ENCODE data around the gene PACS1. TPM values are rescaled to one million over a fixed set of nuclear protein-coding genes. Genes with fewer than 3 reads are reported as not detected.

PACS1 gene
- total RNA-seq, 1 experiment from 2014 or later, result 100 TPM

GRCh38 chr11:66242095-66242765 is 172.2 kb downstream of the PACS1 start:
- no TSS peak for BruUV-seq (replicated peaks)
- no peaks in the 10 kb centered on the region for H3K9me3 ChIP-seq (ENCODE audit: insufficient read depth, low read depth)
- H3K79me2 ChIP-seq (ENCODE audit: low read depth), result no peaks in the 10 kb centered on the region
- intact Hi-C loops (cut with micrococcal nuclease; ENCODE audit: unreplicated experiment), result no loop called here
- H3K27me3 ChIP-seq (ENCODE audit: insufficient read depth, low read depth), result no peaks in the 10 kb centered on the region
- no peak for DNase-seq
- POLR2A ChIA-PET (ENCODE audit: unreplicated experiment), result no interaction called here
- H3K4me1 ChIP-seq (replicated peaks; ENCODE audit: insufficient read depth), result no peaks in the 10 kb centered on the region
- H3K36me3 ChIP-seq (ENCODE audit: low read depth), result no peaks in the 10 kb centered on the region
- H2AFZ ChIP-seq, result no peak overlapping the region
- no peak overlapping the region for H3K27ac ChIP-seq
- CTCF ChIA-PET, result no interaction called here
- TF ChIP-seq CTCF (conservative IDR thresholded peaks at IDR 0.05) (no peak), EZH2 (IDR thresholded peaks at IDR 0.05; ENCODE audit: low read depth) (no peak)
- no peaks in the 10 kb centered on the region; the same call in 1 of the 2 replicates for H4K20me1 ChIP-seq (ENCODE audit: insufficient read depth)
- H3K4me2 ChIP-seq, result no peak overlapping the region
- no peak overlapping the region for H3K4me3 ChIP-seq
- H3F3A ChIP-seq (ENCODE audit: insufficient read depth, low read depth), result no peaks in the 10 kb centered on the region; the same call in 1 of the 2 replicates
- H3K9me2 ChIP-seq (ENCODE audit: insufficient read depth), result no peaks in the 10 kb centered on the region

DNA sequence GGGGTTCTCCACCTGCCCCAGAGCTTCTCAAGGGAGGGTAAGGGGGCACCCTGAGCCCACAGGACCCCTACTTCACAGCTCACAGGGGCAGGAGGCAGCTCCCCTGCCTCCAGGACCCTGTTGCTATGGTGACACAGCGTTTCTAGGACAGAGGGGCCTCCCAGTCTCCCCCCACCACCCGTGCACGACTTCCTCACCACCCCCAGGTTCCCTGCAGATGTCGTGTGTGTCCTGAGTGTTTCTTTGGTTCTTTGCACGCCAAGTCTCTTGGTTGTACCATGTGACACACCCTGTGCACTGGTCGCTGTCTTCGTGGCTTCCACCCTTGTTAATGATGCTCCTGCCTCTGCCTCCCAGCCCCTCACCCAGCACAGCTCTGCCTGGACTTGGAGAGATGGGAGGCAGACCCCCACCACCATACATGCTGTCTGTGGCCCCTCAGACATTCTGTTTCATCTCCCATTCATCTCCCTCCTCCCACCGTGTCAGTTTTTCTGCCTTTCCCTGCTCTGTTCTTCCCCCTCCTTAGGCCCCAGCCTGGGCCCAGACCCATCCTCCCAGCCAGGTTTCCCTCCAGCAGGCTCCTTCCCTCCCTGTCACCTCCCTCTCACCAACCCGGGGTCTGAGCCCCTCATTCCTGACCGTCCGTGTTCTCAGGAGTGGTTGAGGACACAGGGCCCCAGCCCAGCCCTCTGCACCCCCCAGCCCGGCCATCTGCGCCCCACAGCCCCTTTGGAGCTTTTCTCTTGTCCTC is 173.9 kb downstream of the PACS1 start:
- intact Hi-C loops (cut with micrococcal nuclease; ENCODE audit: unreplicated experiment), result no loop called here
- POLR2A ChIA-PET (ENCODE audit: unreplicated experiment), result no interaction called here
- no peak overlapping the region for H2AFZ ChIP-seq
- CTCF ChIA-PET, result no interaction called here
- no peak overlapping the region for H3K4me3 ChIP-seq
- no peak overlapping the region for H3K4me2 ChIP-seq
- BruUV-seq (replicated peaks), result no TSS peak
- no peaks in the 10 kb centered on the region for H3K9me2 ChIP-seq (ENCODE audit: insufficient read depth)
- TF ChIP-seq EZH2 (IDR thresholded peaks at IDR 0.05; ENCODE audit: low read depth) (no peak), CTCF (conservative IDR thresholded peaks at IDR 0.05) (no peak)
- H4K20me1 ChIP-seq (ENCODE audit: insufficient read depth), result no peaks in the 10 kb centered on the region; the same call in 1 of the 2 replicates
- H3K9me3 ChIP-seq (ENCODE audit: insufficient read depth, low read depth), result no peaks in the 10 kb centered on the region
- H3K27ac ChIP-seq, result no peak overlapping the region
- DNase-seq, result no peak
- no peaks in the 10 kb centered on the region for H3K4me1 ChIP-seq (replicated peaks; ENCODE audit: insufficient read depth)
- H3F3A ChIP-seq (ENCODE audit: insufficient read depth, low read depth), result no peaks in the 10 kb centered on the region; the same call in 1 of the 2 replicates
- no peaks in the 10 kb centered on the region for H3K27me3 ChIP-seq (ENCODE audit: insufficient read depth, low read depth)
- no peaks in the 10 kb centered on the region for H3K36me3 ChIP-seq (ENCODE audit: low read depth)
- no peaks in the 10 kb centered on the region for H3K79me2 ChIP-seq (ENCODE audit: low read depth)

GRCh38 chr11:66247295-66247694 is 177.2 kb downstream of the PACS1 start:
- H3F3A ChIP-seq (ENCODE audit: insufficient read depth, low read depth), result no peaks in the 10 kb centered on the region; the same call in 1 of the 2 replicates
- BruUV-seq (replicated peaks), result no TSS peak
- H3K9me3 ChIP-seq (ENCODE audit: insufficient read depth, low read depth), result no peaks in the 10 kb centered on the region
- H3K4me1 ChIP-seq (replicated peaks; ENCODE audit: insufficient read depth), result no peaks in the 10 kb centered on the region
- TF ChIP-seq EZH2 (IDR thresholded peaks at IDR 0.05; ENCODE audit: low read depth), result no peak
- TF ChIP-seq CTCF (conservative IDR thresholded peaks at IDR 0.05), result no peak
- H3K27ac ChIP-seq, result no peak overlapping the region
- CTCF ChIA-PET, result interaction anchor here (0.6 to 0.7 kb wide), 3 partner anchors 84 to 487 kb away, joined by 3 to 4 read pairs (median 4); no protein-coding TSS in a partner anchor
- POLR2A ChIA-PET (ENCODE audit: unreplicated experiment), result no interaction called here
- no peak overlapping the region for H2AFZ ChIP-seq
- no peaks in the 10 kb centered on the region for H3K36me3 ChIP-seq (ENCODE audit: low read depth)
- no peak overlapping the region for H3K4me2 ChIP-seq
- no peak overlapping the region for H3K4me3 ChIP-seq
- no peaks in the 10 kb centered on the region for H3K27me3 ChIP-seq (ENCODE audit: insufficient read depth, low read depth)
- no peak for DNase-seq
- no peaks in the 10 kb centered on the region for H3K9me2 ChIP-seq (ENCODE audit: insufficient read depth)
- intact Hi-C loops (cut with micrococcal nuclease; ENCODE audit: unreplicated experiment), result no loop called here
- H4K20me1 ChIP-seq (ENCODE audit: insufficient read depth), result no peaks in the 10 kb centered on the region
- no peaks in the 10 kb centered on the region for H3K79me2 ChIP-seq (ENCODE audit: low read depth)
